ENCODE data around the gene C1QTNF12. TPM values are rescaled to one million over a fixed set of nuclear protein-coding genes. Genes with fewer than 3 reads are reported as not detected.

C1QTNF12 gene
- total and polyA plus RNA-seq, 2 of the 8 experiments (the other 6 are each of a cell fraction or from before 2014, with no cell fraction given) = 2.1 to 3.7 TPM

- TF ChIP-seq, protein P1, sequence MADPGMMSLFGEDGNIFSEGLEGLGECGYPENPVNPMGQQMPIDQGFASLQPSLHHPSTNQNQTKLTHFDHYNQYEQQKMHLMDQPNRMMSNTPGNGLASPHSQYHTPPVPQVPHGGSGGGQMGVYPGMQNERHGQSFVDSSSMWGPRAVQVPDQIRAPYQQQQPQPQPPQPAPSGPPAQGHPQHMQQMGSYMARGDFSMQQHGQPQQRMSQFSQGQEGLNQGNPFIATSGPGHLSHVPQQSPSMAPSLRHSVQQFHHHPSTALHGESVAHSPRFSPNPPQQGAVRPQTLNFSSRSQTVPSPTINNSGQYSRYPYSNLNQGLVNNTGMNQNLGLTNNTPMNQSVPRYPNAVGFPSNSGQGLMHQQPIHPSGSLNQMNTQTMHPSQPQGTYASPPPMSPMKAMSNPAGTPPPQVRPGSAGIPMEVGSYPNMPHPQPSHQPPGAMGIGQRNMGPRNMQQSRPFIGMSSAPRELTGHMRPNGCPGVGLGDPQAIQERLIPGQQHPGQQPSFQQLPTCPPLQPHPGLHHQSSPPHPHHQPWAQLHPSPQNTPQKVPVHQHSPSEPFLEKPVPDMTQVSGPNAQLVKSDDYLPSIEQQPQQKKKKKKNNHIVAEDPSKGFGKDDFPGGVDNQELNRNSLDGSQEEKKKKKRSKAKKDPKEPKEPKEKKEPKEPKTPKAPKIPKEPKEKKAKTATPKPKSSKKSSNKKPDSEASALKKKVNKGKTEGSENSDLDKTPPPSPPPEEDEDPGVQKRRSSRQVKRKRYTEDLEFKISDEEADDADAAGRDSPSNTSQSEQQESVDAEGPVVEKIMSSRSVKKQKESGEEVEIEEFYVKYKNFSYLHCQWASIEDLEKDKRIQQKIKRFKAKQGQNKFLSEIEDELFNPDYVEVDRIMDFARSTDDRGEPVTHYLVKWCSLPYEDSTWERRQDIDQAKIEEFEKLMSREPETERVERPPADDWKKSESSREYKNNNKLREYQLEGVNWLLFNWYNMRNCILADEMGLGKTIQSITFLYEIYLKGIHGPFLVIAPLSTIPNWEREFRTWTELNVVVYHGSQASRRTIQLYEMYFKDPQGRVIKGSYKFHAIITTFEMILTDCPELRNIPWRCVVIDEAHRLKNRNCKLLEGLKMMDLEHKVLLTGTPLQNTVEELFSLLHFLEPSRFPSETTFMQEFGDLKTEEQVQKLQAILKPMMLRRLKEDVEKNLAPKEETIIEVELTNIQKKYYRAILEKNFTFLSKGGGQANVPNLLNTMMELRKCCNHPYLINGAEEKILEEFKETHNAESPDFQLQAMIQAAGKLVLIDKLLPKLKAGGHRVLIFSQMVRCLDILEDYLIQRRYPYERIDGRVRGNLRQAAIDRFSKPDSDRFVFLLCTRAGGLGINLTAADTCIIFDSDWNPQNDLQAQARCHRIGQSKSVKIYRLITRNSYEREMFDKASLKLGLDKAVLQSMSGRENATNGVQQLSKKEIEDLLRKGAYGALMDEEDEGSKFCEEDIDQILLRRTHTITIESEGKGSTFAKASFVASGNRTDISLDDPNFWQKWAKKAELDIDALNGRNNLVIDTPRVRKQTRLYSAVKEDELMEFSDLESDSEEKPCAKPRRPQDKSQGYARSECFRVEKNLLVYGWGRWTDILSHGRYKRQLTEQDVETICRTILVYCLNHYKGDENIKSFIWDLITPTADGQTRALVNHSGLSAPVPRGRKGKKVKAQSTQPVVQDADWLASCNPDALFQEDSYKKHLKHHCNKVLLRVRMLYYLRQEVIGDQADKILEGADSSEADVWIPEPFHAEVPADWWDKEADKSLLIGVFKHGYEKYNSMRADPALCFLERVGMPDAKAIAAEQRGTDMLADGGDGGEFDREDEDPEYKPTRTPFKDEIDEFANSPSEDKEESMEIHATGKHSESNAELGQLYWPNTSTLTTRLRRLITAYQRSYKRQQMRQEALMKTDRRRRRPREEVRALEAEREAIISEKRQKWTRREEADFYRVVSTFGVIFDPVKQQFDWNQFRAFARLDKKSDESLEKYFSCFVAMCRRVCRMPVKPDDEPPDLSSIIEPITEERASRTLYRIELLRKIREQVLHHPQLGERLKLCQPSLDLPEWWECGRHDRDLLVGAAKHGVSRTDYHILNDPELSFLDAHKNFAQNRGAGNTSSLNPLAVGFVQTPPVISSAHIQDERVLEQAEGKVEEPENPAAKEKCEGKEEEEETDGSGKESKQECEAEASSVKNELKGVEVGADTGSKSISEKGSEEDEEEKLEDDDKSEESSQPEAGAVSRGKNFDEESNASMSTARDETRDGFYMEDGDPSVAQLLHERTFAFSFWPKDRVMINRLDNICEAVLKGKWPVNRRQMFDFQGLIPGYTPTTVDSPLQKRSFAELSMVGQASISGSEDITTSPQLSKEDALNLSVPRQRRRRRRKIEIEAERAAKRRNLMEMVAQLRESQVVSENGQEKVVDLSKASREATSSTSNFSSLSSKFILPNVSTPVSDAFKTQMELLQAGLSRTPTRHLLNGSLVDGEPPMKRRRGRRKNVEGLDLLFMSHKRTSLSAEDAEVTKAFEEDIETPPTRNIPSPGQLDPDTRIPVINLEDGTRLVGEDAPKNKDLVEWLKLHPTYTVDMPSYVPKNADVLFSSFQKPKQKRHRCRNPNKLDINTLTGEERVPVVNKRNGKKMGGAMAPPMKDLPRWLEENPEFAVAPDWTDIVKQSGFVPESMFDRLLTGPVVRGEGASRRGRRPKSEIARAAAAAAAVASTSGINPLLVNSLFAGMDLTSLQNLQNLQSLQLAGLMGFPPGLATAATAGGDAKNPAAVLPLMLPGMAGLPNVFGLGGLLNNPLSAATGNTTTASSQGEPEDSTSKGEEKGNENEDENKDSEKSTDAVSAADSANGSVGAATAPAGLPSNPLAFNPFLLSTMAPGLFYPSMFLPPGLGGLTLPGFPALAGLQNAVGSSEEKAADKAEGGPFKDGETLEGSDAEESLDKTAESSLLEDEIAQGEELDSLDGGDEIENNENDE (IDR thresholded peaks at IDR 0.05; ENCODE audit: insufficient replicate concordance, low read length) = no peak
- no peak for TF ChIP-seq KDM1A (IDR thresholded peaks at IDR 0.05; ENCODE audit: borderline replicate concordance, low read length)
- no peak for TF ChIP-seq BCL11A (IDR thresholded peaks at IDR 0.05; ENCODE audit: low read depth in 2 of 2, low read length in 2 of 2)
- no peak for TF ChIP-seq CEBPB (IDR thresholded peaks at IDR 0.05; ENCODE audit: low read depth, low read length)
- TF ChIP-seq SIX5 (IDR thresholded peaks at IDR 0.05; ENCODE audit: low read depth, low read length) = no peak
- TF ChIP-seq ATF3 (IDR thresholded peaks at IDR 0.05; ENCODE audit: insufficient read depth, low read depth, low read length) = no peak
- no peak for TF ChIP-seq CTCF (IDR thresholded peaks at IDR 0.05; ENCODE audit: control extremely low read depth in 1 of 3, insufficient read depth in 1 of 3, low read depth in 1 of 3, low read length in 3 of 3)
Measured at GRCh38 chr1:1221887-1222574, 24.5 kb downstream of the C1QTNF12 start (continued).
